ENCODE results near the gene PLA1A. TPM values are rescaled to one million over a fixed set of nuclear protein-coding genes. Genes with fewer than 3 reads are reported as not detected.
A peak's percentile ranks its signal among the peaks of the same experiment; 100 is the strongest.

PLA1A gene
- total RNA-seq, 1 donor from 2014 or later, result 37.6 TPM

- H3K27me3 ChIP-seq, result no peaks in the 10 kb centered on the region
- no peaks in the 10 kb centered on the region for H3K9me3 ChIP-seq
- no peak for TF ChIP-seq CTCF (IDR thresholded peaks at IDR 0.05)
- peak overlapping the region; percentile 14 for H3K4me3 ChIP-seq
- H3K36me3 ChIP-seq, result no peaks in the 10 kb centered on the region
- no peak for DNase-seq
- peak; percentile 6 for ATAC-seq
- no peak overlapping the region for H3K27ac ChIP-seq
- intact Hi-C loops (cut with DNase I), result loop anchor here (10.0 kb wide), 1 partner anchor 79 kb away; the partner anchor contains the start of gene COX17
- H3K4me1 ChIP-seq, result peaks cover 21% of the 10 kb centered on the region
Observed at GRCh38 chr3:119595639-119596334, 1.9 kb upstream of the PLA1A start.

GRCh38 chr3:119596398-119596797 lies 1.3 kb upstream of the PLA1A start:
- H3K9me3 ChIP-seq, result no peaks in the 10 kb centered on the region
- intact Hi-C loops (cut with DNase I), result loop anchor here (10.0 kb wide), 1 partner anchor 78 kb away; the partner anchor contains the start of gene COX17
- ATAC-seq (peak; percentile 51), DNase-seq (no peak)
- H3K4me1 ChIP-seq, result peaks cover 21% of the 10 kb centered on the region
- no peak for TF ChIP-seq CTCF (IDR thresholded peaks at IDR 0.05)
- no peaks in the 10 kb centered on the region for H3K27me3 ChIP-seq
- H3K4me3 ChIP-seq, result no peak overlapping the region
- H3K36me3 ChIP-seq, result no peaks in the 10 kb centered on the region
- H3K27ac ChIP-seq, result peak overlapping the region; percentile 72

GRCh38 chr3:119598410-119599098 lies 869 bp downstream of the PLA1A start:
- peak overlapping the region; percentile 18 for H3K4me3 ChIP-seq
- H3K9me3 ChIP-seq, result no peaks in the 10 kb centered on the region
- H3K36me3 ChIP-seq, result no peaks in the 10 kb centered on the region
- ATAC-seq, result no peak
- intact Hi-C loops (cut with DNase I), result loop anchor here (10.0 kb wide), 1 partner anchor 76 kb away; the partner anchor contains the start of gene COX17
- TF ChIP-seq CTCF (IDR thresholded peaks at IDR 0.05), result no peak
- DNase-seq, result no peak
- H3K27me3 ChIP-seq, result no peaks in the 10 kb centered on the region
- H3K27ac ChIP-seq, result peak overlapping the region; percentile 72
- peaks cover 21% of the 10 kb centered on the region for H3K4me1 ChIP-seq

GRCh38 chr3:119599558-119600174 lies 2.0 kb downstream of the PLA1A start:
- Histone ChIP-seq H3K4me1 (peaks cover 21% of the 10 kb centered on the region), H3K4me3 (peak overlapping the region; percentile 18), H3K9me3 (no peaks in the 10 kb centered on the region), H3K27ac (peak overlapping the region; percentile 72), H3K27me3 (no peaks in the 10 kb centered on the region), H3K36me3 (no peaks in the 10 kb centered on the region)
- DNase-seq (no peak), ATAC-seq (no peak)
- intact Hi-C loops (cut with DNase I), result loop anchor here (10.0 kb wide), 1 partner anchor 75 kb away; the partner anchor contains the start of gene COX17
- TF ChIP-seq CTCF (IDR thresholded peaks at IDR 0.05), result no peak

- intact Hi-C loops (cut with DNase I), result no loop called here
- DNase-seq (peak; percentile 71), ATAC-seq (peak; percentile 79)
- peak; percentile 38 for TF ChIP-seq CTCF (IDR thresholded peaks at IDR 0.05)
- H3K27ac ChIP-seq, result peak overlapping the region; percentile 72
- H3K4me1 ChIP-seq, result peaks cover 21% of the 10 kb centered on the region
- no peaks in the 10 kb centered on the region for H3K36me3 ChIP-seq
- H3K4me3 ChIP-seq, result no peak overlapping the region
- H3K9me3 ChIP-seq, result no peaks in the 10 kb centered on the region
- no peaks in the 10 kb centered on the region for H3K27me3 ChIP-seq
Observed at GRCh38 chr3:119600732-119601131, 3.0 kb downstream of the PLA1A start.

All from upper lobe of right lung (tissue), 1 donor.